Measurements from ENCODE around the gene REPS1. TPM values are rescaled to one million over a fixed set of nuclear protein-coding genes. Genes with fewer than 3 reads are reported as not detected.

REPS1 gene
- total and polyA plus RNA-seq, 2 of the 13 experiments (the other 11 are each of a cell fraction or from before 2014, with no cell fraction given), result 36.4 to 38.3 TPM

DNA sequence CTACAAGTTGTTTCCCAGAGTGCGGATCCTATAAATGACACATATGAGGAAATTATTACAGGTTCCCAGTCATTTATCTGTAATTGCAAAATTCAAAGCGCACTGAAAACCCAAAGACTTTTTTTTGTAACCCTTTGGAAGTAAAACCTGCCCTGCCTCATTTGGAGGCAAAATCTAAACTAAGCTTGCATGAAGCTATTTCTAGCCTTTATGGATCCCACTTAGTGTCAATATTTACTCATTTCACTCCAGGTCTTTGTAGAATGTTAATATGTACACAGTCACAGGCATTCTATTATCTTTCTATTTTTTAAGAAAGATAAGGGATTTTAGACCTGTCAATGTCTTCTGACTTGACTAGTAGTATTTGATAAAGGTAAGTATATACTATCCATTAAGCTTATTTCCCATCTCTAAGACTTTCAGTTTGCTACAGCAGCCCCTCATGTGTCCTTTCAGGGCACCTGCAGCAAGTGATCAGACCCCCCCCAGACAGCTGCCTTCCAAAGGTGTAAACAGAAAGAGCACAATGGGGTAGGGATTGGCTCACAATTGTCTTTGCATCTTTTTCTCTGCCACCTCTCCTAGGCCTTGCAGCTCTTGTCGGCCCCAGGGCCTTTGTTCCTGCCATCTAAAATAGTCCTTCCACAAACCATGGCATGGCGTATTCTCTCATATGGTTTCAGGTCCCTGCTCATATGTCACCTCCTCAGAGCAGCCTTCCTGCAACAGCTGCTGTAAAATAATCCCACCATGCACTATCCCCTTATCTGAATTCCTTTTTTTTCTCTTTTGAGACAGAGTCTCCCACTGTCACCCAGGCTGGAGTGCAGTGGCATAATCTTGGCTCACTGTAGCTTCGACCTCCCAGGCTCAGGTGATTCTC, 1.3 kb upstream of the REPS1 start (continued):
- TF ChIP-seq, protein P1, sequence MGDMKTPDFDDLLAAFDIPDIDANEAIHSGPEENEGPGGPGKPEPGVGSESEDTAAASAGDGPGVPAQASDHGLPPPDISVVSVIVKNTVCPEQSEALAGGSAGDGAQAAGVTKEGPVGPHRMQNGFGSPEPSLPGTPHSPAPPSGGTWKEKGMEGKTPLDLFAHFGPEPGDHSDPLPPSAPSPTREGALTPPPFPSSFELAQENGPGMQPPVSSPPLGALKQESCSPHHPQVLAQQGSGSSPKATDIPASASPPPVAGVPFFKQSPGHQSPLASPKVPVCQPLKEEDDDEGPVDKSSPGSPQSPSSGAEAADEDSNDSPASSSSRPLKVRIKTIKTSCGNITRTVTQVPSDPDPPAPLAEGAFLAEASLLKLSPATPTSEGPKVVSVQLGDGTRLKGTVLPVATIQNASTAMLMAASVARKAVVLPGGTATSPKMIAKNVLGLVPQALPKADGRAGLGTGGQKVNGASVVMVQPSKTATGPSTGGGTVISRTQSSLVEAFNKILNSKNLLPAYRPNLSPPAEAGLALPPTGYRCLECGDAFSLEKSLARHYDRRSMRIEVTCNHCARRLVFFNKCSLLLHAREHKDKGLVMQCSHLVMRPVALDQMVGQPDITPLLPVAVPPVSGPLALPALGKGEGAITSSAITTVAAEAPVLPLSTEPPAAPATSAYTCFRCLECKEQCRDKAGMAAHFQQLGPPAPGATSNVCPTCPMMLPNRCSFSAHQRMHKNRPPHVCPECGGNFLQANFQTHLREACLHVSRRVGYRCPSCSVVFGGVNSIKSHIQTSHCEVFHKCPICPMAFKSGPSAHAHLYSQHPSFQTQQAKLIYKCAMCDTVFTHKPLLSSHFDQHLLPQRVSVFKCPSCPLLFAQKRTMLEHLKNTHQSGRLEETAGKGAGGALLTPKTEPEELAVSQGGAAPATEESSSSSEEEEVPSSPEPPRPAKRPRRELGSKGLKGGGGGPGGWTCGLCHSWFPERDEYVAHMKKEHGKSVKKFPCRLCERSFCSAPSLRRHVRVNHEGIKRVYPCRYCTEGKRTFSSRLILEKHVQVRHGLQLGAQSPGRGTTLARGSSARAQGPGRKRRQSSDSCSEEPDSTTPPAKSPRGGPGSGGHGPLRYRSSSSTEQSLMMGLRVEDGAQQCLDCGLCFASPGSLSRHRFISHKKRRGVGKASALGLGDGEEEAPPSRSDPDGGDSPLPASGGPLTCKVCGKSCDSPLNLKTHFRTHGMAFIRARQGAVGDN (CRISPR knock-in tag; IDR thresholded peaks at IDR 0.05), result no peak
- TF ChIP-seq SRY (CRISPR knock-in tag; IDR thresholded peaks at IDR 0.05), result no peak
- TF ChIP-seq ZNF576 (CRISPR knock-in tag; IDR thresholded peaks at IDR 0.05), result no peak
- TF ChIP-seq ZNF232 (CRISPR knock-in tag; IDR thresholded peaks at IDR 0.05; ENCODE audit: borderline replicate concordance), result no peak
- TF ChIP-seq SOX13 (IDR thresholded peaks at IDR 0.05), result peak; percentile 66
- peak in 1 of 2 experiments; percentile 95; a peak in 2 of 4 replicates for TF ChIP-seq SOX13 (CRISPR knock-in tag; conservative IDR thresholded peaks at IDR 0.05 in 1 of 2, IDR thresholded peaks at IDR 0.05 in 1 of 2)
- TF ChIP-seq RELA (CRISPR knock-in tag; IDR thresholded peaks at IDR 0.05), result no peak
- TF ChIP-seq U2AF1 (optimal IDR thresholded peaks at IDR 0.05; ENCODE audit: low read depth, low read length), result no peak
- no peak for TF ChIP-seq ATM (IDR thresholded peaks at IDR 0.05; ENCODE audit: borderline replicate concordance)
- TF ChIP-seq RXRB (CRISPR knock-in tag; IDR thresholded peaks at IDR 0.05; ENCODE audit: borderline replicate concordance), result peak; percentile 51; the same call in 1 of the 2 replicates
- TF ChIP-seq, protein P2, sequence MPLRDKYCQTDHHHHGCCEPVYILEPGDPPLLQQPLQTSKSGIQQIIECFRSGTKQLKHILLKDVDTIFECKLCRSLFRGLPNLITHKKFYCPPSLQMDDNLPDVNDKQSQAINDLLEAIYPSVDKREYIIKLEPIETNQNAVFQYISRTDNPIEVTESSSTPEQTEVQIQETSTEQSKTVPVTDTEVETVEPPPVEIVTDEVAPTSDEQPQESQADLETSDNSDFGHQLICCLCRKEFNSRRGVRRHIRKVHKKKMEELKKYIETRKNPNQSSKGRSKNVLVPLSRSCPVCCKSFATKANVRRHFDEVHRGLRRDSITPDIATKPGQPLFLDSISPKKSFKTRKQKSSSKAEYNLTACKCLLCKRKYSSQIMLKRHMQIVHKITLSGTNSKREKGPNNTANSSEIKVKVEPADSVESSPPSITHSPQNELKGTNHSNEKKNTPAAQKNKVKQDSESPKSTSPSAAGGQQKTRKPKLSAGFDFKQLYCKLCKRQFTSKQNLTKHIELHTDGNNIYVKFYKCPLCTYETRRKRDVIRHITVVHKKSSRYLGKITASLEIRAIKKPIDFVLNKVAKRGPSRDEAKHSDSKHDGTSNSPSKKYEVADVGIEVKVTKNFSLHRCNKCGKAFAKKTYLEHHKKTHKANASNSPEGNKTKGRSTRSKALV (CRISPR knock-in tag; IDR thresholded peaks at IDR 0.05), result 0 out of 2 replicates have a peak, but pooled peaks have one; percentile 13
- peak; percentile 69; the same call in 1 of the 2 replicates for TF ChIP-seq MIXL1 (CRISPR knock-in tag; IDR thresholded peaks at IDR 0.05)
- 0 out of 2 replicates have a peak, but pooled peaks have one; percentile 35 for TF ChIP-seq ZNF670 (CRISPR knock-in tag; IDR thresholded peaks at IDR 0.05; ENCODE audit: borderline replicate concordance)
- TF ChIP-seq EZH2 (conservative IDR thresholded peaks at IDR 0.05; ENCODE audit: low read depth, low read length), result no peak
- TF ChIP-seq AGO2 (optimal IDR thresholded peaks at IDR 0.05; ENCODE audit: low read depth, low read length), result no peak
- 0 out of 2 replicates have a peak, but pooled peaks have one; percentile 1 for TF ChIP-seq ZNF446 (CRISPR knock-in tag; IDR thresholded peaks at IDR 0.05)
- TF ChIP-seq, protein P3, sequence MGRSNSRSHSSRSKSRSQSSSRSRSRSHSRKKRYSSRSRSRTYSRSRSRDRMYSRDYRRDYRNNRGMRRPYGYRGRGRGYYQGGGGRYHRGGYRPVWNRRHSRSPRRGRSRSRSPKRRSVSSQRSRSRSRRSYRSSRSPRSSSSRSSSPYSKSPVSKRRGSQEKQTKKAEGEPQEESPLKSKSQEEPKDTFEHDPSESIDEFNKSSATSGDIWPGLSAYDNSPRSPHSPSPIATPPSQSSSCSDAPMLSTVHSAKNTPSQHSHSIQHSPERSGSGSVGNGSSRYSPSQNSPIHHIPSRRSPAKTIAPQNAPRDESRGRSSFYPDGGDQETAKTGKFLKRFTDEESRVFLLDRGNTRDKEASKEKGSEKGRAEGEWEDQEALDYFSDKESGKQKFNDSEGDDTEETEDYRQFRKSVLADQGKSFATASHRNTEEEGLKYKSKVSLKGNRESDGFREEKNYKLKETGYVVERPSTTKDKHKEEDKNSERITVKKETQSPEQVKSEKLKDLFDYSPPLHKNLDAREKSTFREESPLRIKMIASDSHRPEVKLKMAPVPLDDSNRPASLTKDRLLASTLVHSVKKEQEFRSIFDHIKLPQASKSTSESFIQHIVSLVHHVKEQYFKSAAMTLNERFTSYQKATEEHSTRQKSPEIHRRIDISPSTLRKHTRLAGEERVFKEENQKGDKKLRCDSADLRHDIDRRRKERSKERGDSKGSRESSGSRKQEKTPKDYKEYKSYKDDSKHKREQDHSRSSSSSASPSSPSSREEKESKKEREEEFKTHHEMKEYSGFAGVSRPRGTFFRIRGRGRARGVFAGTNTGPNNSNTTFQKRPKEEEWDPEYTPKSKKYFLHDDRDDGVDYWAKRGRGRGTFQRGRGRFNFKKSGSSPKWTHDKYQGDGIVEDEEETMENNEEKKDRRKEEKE (IDR thresholded peaks at IDR 0.05), result no peak
- TF ChIP-seq ZBTB1 (CRISPR knock-in tag; IDR thresholded peaks at IDR 0.05; ENCODE audit: borderline replicate concordance), result no peak
- no peak for TF ChIP-seq TMF1 (CRISPR knock-in tag; IDR thresholded peaks at IDR 0.05; ENCODE audit: low read depth)
- TF ChIP-seq ASH2L (IDR thresholded peaks at IDR 0.05; ENCODE audit: insufficient read length, low read depth, low read length), result no peak
